Islet of Langerhans (tissue), 1 donor: ENCODE results near the gene SCN1A.
"Not testable (repeated sequence)": the region's sequence is repeated elsewhere in the genome, so short reads cannot be mapped to it uniquely, and the experiment has no call there.

ENCODE experiments used
- FAIRE-seq: peaks from one replicate; lab custom pipeline; 2011; peaks lifted over from hg19 to GRCh38; lab: Jason Lieb, UNC

SCN1A gene

GRCh38 chr2:166081131-166081632, 46.6 kb downstream of the SCN1A start:
- FAIRE-seq, result no peak

GRCh38 chr2:166074430-166074829, 53.4 kb downstream of the SCN1A start:
- no peak for FAIRE-seq

GRCh38 chr2:166074011-166074410, 53.8 kb downstream of the SCN1A start:
- FAIRE-seq, result no peak

DNA sequence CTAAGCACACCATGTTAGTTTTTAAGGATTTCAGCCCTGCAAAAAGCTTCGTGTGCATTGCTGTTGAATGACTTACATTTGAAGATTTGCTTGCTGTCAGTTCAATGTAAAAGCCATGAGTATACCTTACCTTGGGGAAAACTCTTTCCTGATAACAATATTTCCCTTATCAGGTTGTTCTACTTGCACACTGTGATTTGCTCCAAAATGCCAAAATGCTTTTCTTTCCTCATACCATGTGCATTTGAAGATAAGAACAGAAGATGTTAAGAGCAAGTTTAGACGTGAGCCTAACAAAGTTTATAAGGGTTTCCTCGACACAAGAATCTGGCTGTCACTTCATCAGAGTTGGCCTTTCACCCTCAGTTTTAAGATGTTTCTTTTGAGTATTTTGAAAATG, 57.6 kb downstream of the SCN1A start:
- FAIRE-seq, result no peak

- no peak for FAIRE-seq
These were observed 58.8 kb downstream of the SCN1A start for GRCh38 chr2:166068981-166069380.

DNA sequence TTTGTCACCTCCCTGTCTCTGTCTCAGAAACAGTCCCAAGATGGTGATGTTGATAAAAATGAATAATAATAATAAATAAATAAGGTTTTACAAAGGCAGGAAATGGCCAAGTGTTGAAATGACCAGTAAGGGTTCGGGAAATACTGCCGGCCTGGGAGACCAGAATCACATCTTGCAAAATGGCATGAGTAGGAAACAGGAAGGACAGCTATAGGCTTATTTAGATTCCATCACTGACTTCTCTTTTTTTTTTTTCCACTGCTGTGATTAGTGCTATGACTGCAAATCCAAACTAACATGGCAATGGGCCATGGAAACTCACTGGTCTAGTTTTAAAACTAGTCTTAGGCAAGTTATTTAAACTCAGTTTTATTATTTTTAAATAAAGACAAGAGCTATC, 60.6 kb downstream of the SCN1A start:
- no peak for FAIRE-seq

DNA sequence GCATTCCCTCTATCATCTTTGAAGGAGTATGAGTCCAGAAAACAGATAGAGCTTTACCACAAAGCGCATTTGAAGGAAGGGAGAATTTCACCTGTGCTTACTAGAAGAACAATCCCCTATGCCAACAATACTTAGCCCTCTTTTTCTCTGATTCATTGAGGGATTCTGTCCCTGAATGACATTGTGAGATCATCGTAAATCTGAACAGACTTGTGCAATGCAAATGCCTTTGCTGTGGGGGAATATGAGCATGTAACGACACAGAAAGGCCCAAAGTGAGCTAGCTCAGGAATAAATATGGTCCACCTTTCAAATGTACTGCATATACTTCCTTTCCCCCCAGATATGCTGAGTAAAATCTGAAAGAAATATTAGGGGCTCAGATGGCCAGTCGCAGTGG, 67.6 kb downstream of the SCN1A start:
- FAIRE-seq, result no peak

DNA sequence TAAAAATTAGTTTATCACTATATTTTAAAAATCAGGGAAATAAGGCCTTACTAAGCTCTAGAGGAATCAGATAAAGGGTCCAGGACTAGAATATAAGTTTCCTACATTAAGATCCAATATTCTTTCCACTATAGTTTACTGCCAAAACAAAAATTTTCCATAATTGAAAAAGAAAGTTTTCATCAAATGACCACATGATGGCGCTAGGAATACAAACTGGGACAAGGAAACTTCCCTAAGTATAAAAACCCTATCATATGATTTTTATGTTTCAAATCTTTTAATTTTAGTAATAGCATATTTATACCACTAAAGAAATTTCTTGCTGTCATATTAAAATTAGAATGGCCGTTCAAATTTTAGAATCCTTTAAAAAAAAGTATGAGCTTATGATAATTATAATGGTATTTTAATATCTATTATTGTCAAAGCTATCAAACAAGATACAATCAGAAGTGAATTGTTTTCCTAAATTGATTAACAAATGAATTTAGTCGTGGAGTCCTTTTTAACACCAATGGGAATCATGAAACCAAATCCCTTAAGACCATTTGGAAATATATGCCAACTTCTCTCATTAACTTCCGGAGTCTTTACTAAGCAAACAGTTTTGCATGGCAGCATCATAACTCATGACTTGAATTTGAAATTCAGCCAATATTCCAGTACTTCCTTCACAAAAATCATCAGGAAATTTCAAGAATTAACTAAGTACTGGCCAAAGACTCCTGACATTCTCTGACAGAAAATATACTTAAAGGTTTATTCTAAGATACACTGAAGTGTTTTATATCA, 70.3 kb downstream of the SCN1A start:
- FAIRE-seq, result peak; percentile 94

DNA sequence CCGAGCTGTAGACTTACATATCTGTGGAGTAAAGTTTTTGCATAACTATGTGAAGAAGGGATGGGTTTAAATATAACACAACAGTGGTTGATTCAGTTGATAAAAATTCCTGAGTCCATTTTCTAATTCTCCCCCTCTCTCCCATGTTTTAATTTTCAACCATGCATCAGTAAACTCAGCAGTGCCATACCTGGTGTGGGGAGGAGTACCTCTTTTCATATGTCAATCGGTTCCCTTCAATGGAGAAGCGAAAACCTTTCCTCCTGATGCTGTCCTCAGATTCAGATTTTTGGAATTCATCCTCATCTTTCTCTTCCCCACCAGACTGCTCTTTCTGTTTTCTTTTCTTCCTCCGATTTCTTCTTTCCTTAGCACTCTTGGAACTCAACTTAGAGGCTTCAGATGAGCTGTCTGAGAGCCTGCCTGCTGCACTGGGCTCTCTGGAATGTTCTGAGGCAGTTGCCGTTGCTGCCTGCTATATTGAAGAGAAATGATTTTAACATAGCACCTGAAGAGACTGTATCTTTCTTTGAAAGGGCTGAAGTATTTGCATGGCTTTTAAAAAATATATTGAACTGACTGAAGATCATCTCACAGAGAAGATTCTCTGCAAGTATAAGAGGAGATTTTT, 82.9 kb downstream of the SCN1A start:
- FAIRE-seq, result no peak

- no peak for FAIRE-seq
These were observed 84.9 kb downstream of the SCN1A start for GRCh38 chr2:166042768-166043390.

DNA sequence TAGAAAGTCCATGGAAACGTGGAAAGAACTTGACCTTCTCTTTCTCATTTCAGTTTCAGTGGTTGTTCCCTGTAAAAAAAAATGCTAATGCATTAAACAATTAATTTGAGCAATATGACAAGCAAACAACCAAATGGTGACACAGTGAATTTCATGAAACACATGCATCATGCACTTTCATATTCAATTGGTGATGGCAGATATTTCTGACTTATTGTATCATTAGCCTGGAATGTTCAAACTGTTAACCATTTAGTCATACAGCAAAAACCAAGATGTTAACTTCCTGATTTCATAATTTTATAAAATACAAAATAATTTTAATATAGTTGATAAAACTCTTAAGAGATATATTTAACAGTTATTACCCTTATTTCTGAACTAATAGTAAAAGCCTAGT, 85.5 kb downstream of the SCN1A start:
- no peak for FAIRE-seq

- no peak for FAIRE-seq
These were observed 86.2 kb downstream of the SCN1A start for GRCh38 chr2:166041613-166042012.

DNA sequence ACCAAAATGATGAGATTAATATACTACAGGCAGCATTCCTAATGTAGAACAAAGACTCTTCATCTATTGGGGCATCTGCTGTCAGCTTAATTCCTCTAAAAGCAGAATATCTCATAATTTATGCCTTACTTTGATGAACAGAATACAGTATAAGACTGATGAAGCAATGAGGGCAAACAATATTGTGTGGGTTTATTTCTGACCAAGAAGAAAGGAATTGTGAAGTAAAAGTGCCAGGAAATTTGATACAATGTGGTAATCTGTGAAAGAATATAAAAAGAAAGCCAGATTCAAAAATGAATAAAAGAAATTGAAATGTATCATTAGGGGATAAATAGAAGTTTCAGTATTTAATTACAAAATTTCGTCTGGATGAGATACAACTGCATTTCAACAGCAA, 95.5 kb downstream of the SCN1A start:
- FAIRE-seq, result no peak

DNA sequence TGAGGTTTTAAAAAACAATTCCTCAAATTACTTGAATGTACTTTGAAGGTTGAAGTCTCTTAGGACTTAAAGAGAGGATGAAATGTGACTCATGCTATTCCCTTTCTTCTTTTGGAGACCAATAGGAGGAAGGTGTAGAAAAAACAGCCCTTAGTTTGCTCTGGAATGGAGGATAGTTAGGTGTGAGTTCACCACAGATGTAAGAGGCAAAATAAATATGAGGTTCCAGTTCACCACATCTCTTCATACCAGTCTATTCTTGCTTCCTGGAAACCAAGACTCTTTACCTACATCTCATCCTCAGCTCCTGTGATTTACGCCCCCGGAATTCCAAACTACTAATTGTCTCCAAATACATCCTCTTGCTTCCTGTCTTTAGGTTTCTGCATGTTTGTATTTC, 96.8 kb downstream of the SCN1A start:
- no peak for FAIRE-seq

GRCh38 chr2:166025313-166025712, 102.5 kb downstream of the SCN1A start:
- no peak for FAIRE-seq

- no peak for FAIRE-seq
These were observed 110.6 kb downstream of the SCN1A start for GRCh38 chr2:166017208-166017607.

- no peak for FAIRE-seq
These were observed 113.9 kb downstream of the SCN1A start for GRCh38 chr2:166013878-166014277.

DNA sequence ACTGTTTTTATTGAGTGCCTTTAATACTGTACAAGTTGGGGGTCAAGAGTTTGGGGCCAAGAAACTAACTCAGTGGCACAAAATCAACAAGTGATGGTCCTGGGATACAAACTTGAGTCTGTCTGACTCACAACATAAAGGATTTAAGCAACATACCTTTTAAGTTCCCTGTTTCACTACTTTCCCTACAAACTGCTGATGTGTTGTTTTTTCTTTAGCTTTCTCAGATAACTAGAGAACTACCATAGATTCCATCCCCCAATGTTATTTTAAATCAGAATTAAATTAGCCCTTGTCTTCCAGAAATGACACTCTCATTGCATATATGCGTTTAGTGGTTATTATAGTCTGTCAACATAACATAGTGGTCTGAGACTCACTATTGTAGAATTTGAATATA, 116.2 kb downstream of the SCN1A start:
- no peak for FAIRE-seq

DNA sequence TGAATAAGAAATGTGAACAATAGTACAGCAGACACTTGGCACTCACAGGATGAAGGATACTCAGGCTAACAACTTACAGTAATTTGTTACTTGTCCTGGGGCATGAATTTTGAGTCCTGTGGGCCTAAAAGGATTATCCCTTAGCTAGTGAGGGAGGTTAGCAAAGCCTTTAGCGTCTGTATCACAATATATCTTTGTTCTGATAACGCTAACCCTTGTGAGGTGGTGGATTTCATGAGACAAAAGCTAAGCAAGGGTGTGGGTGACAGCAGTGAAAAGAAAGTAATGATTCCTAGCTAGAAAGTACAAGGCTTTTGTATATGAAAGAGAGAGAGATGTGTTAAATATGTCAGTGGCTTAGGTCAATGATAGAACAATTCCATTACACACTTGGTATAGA, 127.4 kb downstream of the SCN1A start:
- FAIRE-seq, result no peak

DNA sequence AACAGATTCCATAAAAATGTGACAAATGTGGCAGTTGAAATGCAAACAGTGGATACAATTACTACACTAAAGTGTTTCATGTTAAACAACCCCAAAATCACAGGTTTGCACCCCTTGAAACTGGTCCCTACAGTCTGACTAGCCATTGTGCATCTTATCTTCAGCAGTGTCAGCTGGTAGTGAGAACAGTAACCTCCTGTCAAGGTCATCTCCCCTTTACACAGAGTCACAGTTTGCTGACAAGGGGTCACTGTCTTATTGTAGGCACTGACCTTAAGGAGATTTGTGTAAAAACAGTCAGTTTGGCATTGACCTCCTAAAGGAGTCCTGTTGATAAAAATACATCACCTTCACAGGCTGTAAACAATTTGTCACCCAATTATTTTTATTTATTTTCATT, 137.0 kb downstream of the SCN1A start:
- no peak for FAIRE-seq

GRCh38 chr2:165989851-165990250, 138.0 kb downstream of the SCN1A start:
- FAIRE-seq, result no peak

- no peak for FAIRE-seq
These were observed 142.7 kb downstream of the SCN1A start for GRCh38 chr2:165985120-165985519.

- not testable (repeated sequence) for FAIRE-seq
These were observed 155.7 kb downstream of the SCN1A start for GRCh38 chr2:165972161-165972560.
